K562 (cell line): Measurements from ENCODE around the gene ARHGAP9. TPM values are rescaled to one million over a fixed set of nuclear protein-coding genes. Genes with fewer than 3 reads are reported as not detected.

Experiments used
- FOXM1 ChIP-seq, 2 experiments: fragments of 450-650 bp in 1 of 2; sonication (generic) in 1 of 2; formaldehyde crosslinking in 1 of 2; IDR thresholded peaks; 2 replicates each; pipeline versions ENCODE4 v1.6.1 to v1.9.0; 2017 to 2022; ENCODE audit warnings: low read depth in 2 of 2, mild to moderate bottlenecking in 2 of 2, missing genetic modification reagents in 1 of 2, moderate library complexity in 1 of 2
- RNF2 ChIP-seq: sonication (generic); IDR thresholded peaks from 2 replicates; pipeline ENCODE4 v1.6.1; 2016
- SMARCB1 ChIP-seq: IDR thresholded peaks from 2 replicates; pipeline ENCODE4 v1.6.1; 2011; ENCODE audit warnings: improper control_type of control experiment, low read depth; ENCODE audit not compliant: insufficient read length
- SNIP1 ChIP-seq: fragments of 450-650 bp; IDR thresholded peaks from 2 replicates; pipeline ENCODE4 v1.7.1; 2017; ENCODE audit warnings: low read depth, mild to moderate bottlenecking
- SUPT5H ChIP-seq: fragments of 450-650 bp; IDR thresholded peaks from 2 replicates; pipeline ENCODE4 v1.6.1; 2016
- TAF1 ChIP-seq: IDR thresholded peaks from 2 replicates; pipeline ENCODE4 v1.6.1; 2011; ENCODE audit warnings: mild to moderate bottlenecking, low read length, moderate library complexity; ENCODE audit not compliant: insufficient read depth, control insufficient read depth, severe bottlenecking; ENCODE audit errors: extremely low read depth
- TGIF2 ChIP-seq: sonication (generic); formaldehyde crosslinking; IDR thresholded peaks from 2 replicates; pipeline ENCODE4 v1.8.1; 2022; ENCODE audit warnings: mild to moderate bottlenecking, missing genetic modification reagents, moderate library complexity
- ZBTB17 ChIP-seq: fragments of 450-650 bp; formaldehyde crosslinking; IDR thresholded peaks from 2 replicates; pipeline ENCODE4 v1.4.0; 2020; ENCODE audit warnings: mild to moderate bottlenecking
- ZNF124 ChIP-seq: sonication (generic); formaldehyde crosslinking; IDR thresholded peaks from 2 replicates; pipeline ENCODE4 v1.8.1; 2022; ENCODE audit warnings: missing genetic modification reagents
- ZNF311 ChIP-seq: fragments of 250-450 bp; sonication (Bioruptor Pico); IDR thresholded peaks from 2 replicates; pipeline ENCODE4 v1.4.0; 2020; ENCODE audit warnings: mild to moderate bottlenecking, moderate library complexity
- ZNF408 ChIP-seq: fragments of 250-450 bp; sonication (Bioruptor Pico); IDR thresholded peaks from 2 replicates; pipeline ENCODE4 v1.4.0; 2020; ENCODE audit warnings: low read depth, mild to moderate bottlenecking, moderate library complexity
- ZNF717 ChIP-seq: fragments of 250-450 bp; sonication (Bioruptor Pico); IDR thresholded peaks from 2 replicates; pipeline ENCODE4 v1.5.0; 2021
- polyA plus RNA-seq, 8 experiments: library from polyadenylated mRNA; depleted of rRNA in 4 of 8; stranded (reverse) in 5 of 8; unstranded in 3 of 8; fragments of >200 nt; fragmentation: Nextera tagmentation in 2 of 8; fragmentation: Illumina TruSeq in 1 of 8; extraction: Ambion mirVana in 2 of 8; extraction: Trizol in 1 of 8; gene quantifications; 2 replicates each; pipeline versions ENCODE4 v1.2.1 to v1.2.3, GENCODE V29; 2011 to 2014; ENCODE audit warnings: inconsistent platforms in 1 of 8, missing spikeins in 1 of 8
- total RNA-seq, 7 experiments: library from RNA; depleted of rRNA in 6 of 7; stranded (reverse); fragments of >200 nt in 6 of 7; fragmentation: Illumina TruSeq in 2 of 7; extraction: Trizol in 2 of 7; gene quantifications; 2 replicates each; pipeline versions ENCODE4 v1.2.1 to v1.2.3, GENCODE V29; 2011 to 2021; ENCODE audit warnings: low replicate concordance in 1 of 7
- TF ChIP-seq, protein P1 (sequence below): fragments of 450-650 bp; IDR thresholded peaks from 2 replicates; pipeline ENCODE4 v1.6.1; 2017; ENCODE audit warnings: mild to moderate bottlenecking, moderate library complexity
- TF ChIP-seq, protein P2 (sequence below): fragments of 450-650 bp; IDR thresholded peaks from 2 replicates; pipeline ENCODE4 v1.6.1; 2018; ENCODE audit not compliant: partially characterized antibody
- TF ChIP-seq, protein P3 (sequence below): IDR thresholded peaks from 2 replicates; pipeline ENCODE4 v1.6.1; 2011; ENCODE audit warnings: borderline replicate concordance, low read depth, mild to moderate bottlenecking, moderate library complexity, low read length; ENCODE audit not compliant: insufficient read depth, poor library complexity, severe bottlenecking
- TF ChIP-seq, protein P4 (sequence below): fragments of 450-650 bp; formaldehyde crosslinking; IDR thresholded peaks from 2 replicates; pipeline ENCODE4 v1.4.0; 2022; ENCODE audit warnings: mild to moderate bottlenecking, moderate library complexity
- TF ChIP-seq, protein P5 (sequence below): fragments of 250-450 bp; sonication (Bioruptor Pico); IDR thresholded peaks from 2 replicates; pipeline ENCODE4 v1.5.1; 2021; ENCODE audit warnings: mild to moderate bottlenecking

The ARHGAP9 gene
- total and polyA plus RNA-seq, 9 of the 15 experiments (the other 6 are each of a cell fraction or from before 2014, with no cell fraction given) = 1.5 to 10.2 (median 5.1) TPM

DNA sequence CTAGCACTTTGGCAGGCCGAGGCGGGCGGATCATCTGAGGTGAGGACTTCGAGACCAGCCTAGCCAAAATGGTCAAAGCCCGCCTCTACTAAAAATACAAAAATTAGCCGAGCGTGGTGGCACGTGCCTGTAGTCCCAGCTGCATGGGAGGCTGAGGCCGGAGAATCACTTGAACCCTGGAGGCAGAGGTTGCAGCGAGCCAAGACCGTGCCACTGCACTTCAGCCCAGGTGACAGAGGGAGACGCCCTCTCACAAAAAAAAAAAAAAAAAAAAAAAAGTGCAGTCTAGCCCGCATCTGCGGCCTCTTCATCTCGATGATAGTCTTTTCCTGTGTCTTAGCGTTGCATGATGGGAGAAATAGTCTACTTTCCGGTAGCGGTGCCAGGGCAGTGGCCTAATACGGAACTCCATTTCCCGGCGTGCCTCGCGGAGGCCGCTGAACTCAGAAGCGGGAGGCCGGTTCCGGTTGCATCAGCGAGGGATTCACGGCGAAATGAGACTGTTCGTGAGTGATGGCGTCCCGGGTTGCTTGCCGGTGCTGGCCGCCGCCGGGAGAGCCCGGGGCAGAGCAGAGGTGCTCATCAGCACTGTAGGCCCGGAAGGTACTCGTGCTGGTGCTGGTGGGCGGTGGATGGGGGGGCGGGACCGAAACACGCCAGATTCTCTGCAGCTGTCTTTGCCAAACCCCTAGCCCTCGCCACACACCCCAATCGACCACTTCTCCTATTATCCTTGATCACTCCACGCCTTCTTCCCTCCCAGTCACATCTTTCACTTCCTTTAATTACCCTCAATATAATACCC, 8.1 kb upstream of the ARHGAP9 start, which contains the start of gene MARS1 (continued):
- TF ChIP-seq SUPT5H = peak; percentile 91
- no peak for TF ChIP-seq SMARCB1
- TF ChIP-seq ZNF717 (CRISPR knock-in tag) = no peak
- TF ChIP-seq, protein P1, sequence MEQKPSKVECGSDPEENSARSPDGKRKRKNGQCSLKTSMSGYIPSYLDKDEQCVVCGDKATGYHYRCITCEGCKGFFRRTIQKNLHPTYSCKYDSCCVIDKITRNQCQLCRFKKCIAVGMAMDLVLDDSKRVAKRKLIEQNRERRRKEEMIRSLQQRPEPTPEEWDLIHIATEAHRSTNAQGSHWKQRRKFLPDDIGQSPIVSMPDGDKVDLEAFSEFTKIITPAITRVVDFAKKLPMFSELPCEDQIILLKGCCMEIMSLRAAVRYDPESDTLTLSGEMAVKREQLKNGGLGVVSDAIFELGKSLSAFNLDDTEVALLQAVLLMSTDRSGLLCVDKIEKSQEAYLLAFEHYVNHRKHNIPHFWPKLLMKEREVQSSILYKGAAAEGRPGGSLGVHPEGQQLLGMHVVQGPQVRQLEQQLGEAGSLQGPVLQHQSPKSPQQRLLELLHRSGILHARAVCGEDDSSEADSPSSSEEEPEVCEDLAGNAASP = no peak
- TF ChIP-seq ZNF311 (CRISPR knock-in tag) = no peak
- TF ChIP-seq, protein P2, sequence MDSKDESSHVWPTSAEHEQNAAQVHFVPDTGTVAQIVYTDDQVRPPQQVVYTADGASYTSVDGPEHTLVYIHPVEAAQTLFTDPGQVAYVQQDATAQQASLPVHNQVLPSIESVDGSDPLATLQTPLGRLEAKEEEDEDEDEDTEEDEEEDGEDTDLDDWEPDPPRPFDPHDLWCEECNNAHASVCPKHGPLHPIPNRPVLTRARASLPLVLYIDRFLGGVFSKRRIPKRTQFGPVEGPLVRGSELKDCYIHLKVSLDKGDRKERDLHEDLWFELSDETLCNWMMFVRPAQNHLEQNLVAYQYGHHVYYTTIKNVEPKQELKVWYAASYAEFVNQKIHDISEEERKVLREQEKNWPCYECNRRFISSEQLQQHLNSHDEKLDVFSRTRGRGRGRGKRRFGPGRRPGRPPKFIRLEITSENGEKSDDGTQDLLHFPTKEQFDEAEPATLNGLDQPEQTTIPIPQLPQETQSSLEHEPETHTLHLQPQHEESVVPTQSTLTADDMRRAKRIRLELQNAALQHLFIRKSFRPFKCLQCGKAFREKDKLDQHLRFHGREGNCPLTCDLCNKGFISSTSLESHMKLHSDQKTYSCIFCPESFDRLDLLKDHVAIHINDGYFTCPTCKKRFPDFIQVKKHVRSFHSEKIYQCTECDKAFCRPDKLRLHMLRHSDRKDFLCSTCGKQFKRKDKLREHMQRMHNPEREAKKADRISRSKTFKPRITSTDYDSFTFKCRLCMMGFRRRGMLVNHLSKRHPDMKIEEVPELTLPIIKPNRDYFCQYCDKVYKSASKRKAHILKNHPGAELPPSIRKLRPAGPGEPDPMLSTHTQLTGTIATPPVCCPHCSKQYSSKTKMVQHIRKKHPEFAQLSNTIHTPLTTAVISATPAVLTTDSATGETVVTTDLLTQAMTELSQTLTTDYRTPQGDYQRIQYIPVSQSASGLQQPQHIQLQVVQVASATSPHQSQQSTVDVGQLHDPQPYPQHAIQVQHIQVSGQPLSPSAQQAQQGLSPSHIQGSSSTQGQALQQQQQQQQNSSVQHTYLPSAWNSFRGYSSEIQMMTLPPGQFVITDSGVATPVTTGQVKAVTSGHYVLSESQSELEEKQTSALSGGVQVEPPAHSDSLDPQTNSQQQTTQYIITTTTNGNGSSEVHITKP = peak; percentile 32
- TF ChIP-seq TGIF2 (CRISPR knock-in tag) = no peak
- 0 out of 2 replicates have a peak, but pooled peaks have one; percentile 27 for TF ChIP-seq RNF2
- TF ChIP-seq ZBTB17 (CRISPR knock-in tag) = peak; percentile 46; the same call in 1 of the 2 replicates
- no peak for TF ChIP-seq ZNF124 (CRISPR knock-in tag)
- peak; percentile 90 for TF ChIP-seq SNIP1
- TF ChIP-seq TAF1 = peak; percentile 72
- TF ChIP-seq, protein P3, sequence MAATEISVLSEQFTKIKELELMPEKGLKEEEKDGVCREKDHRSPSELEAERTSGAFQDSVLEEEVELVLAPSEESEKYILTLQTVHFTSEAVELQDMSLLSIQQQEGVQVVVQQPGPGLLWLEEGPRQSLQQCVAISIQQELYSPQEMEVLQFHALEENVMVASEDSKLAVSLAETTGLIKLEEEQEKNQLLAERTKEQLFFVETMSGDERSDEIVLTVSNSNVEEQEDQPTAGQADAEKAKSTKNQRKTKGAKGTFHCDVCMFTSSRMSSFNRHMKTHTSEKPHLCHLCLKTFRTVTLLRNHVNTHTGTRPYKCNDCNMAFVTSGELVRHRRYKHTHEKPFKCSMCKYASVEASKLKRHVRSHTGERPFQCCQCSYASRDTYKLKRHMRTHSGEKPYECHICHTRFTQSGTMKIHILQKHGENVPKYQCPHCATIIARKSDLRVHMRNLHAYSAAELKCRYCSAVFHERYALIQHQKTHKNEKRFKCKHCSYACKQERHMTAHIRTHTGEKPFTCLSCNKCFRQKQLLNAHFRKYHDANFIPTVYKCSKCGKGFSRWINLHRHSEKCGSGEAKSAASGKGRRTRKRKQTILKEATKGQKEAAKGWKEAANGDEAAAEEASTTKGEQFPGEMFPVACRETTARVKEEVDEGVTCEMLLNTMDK = no peak
- TF ChIP-seq, protein P4, sequence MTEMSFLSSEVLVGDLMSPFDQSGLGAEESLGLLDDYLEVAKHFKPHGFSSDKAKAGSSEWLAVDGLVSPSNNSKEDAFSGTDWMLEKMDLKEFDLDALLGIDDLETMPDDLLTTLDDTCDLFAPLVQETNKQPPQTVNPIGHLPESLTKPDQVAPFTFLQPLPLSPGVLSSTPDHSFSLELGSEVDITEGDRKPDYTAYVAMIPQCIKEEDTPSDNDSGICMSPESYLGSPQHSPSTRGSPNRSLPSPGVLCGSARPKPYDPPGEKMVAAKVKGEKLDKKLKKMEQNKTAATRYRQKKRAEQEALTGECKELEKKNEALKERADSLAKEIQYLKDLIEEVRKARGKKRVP = peak; percentile 100
- peak; percentile 9; the same call in 1 of the 2 replicates for TF ChIP-seq FOXM1 (IDR thresholded peaks at IDR 0.05; ENCODE audit: low read depth)
- TF ChIP-seq FOXM1 (CRISPR knock-in tag; IDR thresholded peaks at IDR 0.05; ENCODE audit: low read depth) = no peak
- TF ChIP-seq, protein P5, sequence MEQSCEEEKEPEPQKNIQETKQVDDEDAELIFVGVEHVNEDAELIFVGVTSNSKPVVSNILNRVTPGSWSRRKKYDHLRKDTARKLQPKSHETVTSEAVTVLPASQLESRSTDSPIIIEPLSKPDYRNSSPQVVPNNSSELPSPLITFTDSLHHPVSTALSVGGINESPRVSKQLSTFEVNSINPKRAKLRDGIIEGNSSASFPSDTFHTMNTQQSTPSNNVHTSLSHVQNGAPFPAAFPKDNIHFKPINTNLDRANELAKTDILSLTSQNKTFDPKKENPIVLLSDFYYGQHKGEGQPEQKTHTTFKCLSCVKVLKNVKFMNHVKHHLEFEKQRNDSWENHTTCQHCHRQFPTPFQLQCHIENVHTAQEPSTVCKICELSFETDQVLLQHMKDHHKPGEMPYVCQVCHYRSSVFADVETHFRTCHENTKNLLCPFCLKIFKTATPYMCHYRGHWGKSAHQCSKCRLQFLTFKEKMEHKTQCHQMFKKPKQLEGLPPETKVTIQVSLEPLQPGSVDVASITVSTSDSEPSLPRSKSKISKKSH (CRISPR knock-in tag) = no peak
- TF ChIP-seq ZNF408 (CRISPR knock-in tag) = no peak
